Activated T-helper 1 cell treated with anti-CD3 and anti-CD28 coated beads, Interleukin-2, amount 50 U/mL, for 16 hours (primary cell): ENCODE measurements around the gene USP19.

Source experiments
- DNase-seq, 2 donors: peaks; one replicate each; pipeline ENCODE4 v3.0.0-alpha.2; 2020; ENCODE audit warnings: low read depth in 1 of 2, low spot score in 1 of 2

Gene USP19

GRCh38 chr3:49133226-49133951 lies 12.8 kb upstream of the USP19 start:
- DNase-seq: no peak

GRCh38 chr3:49132437-49133225 lies 12.0 kb upstream of the USP19 start, which contains the start of gene LAMB2:
LAMB2 (minus strand) TSS chr3:49133050; CDS start chr3:49132867, 183 bp downstream.
- no peak for DNase-seq

DNA sequence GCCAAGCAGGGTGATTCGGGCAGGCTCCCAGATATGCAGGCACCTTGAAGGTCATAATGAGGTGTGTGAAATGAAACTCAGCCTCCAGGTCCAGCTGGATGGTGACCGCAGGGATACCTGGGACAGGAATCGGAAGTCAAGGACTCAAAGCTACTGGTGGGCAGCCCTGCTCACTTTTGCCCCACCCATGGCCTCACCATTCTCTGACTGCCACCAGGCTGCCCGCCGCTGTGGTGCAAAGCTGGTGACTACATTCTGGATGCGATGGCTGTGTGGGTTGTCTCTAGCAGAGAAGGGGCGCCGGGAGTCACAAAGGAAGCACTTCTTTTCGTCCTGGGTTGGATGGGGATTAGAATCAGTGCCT lies 11.4 kb upstream of the USP19 start:
- DNase-seq: no peak

GRCh38 chr3:49131576-49131975 lies 11.0 kb upstream of the USP19 start:
- DNase-seq: no peak

GRCh38 chr3:49131040-49131439 lies 10.4 kb upstream of the USP19 start:
- DNase-seq: no peak

- DNase-seq: no peak
Observed at GRCh38 chr3:49124991-49125670, 4.5 kb upstream of the USP19 start.

DNA sequence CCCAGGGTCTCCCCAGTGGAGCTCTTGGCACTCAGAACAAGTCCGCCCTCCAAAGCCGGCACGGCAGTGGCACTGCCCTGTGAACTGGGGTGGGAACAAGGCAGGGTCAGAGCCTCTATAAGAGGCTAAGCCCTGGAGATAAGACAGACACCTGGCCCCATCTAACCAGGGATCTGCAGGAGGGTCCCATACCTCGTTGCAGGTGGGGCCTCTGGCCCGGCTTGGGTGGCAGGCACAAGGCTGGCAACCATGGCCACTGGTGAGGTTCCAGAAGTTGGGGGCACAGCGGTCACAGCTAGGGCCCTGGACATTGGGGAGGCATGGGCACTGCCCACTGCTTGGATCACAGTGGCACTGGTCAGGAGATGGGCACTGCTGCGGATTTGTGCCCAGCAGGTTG lies 3.6 kb upstream of the USP19 start:
- no peak for DNase-seq

- DNase-seq: no peak
Observed at GRCh38 chr3:49123687-49124086, 3.1 kb upstream of the USP19 start.

DNA sequence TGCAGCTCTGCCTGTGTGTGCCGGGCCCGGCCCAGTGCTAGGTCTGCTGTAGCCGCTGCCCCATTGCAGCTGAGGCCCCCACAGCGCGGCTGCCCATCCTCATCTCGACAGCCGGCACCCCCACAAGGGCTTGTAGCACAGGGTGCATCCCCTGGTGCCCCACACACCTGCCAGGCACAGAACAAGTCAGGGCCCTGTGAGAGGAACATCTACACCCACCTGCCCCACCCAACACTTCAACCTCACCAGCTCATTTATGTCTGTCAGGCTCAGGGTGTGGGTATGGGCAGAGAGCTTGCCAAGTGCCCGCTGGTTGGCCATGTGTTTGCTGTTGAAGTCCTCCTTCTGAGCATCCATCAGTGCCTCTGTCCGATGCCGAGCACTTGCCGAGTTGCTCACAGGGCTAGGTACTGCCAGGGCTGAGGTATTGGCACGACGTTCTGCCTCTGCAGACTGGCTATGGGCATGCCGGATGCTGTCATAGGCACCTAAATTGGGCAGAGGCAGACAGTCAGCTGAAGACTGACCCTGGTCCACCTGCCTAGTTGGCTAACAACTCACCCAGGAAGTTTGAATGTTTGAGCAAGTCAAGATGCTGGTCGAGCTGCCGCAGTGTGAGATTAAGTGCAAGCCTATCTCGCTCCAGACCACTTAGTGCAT lies 2.4 kb upstream of the USP19 start:
- no peak for DNase-seq

GRCh38 chr3:49122451-49122850 lies 1.8 kb upstream of the USP19 start:
- DNase-seq: no peak

DNA sequence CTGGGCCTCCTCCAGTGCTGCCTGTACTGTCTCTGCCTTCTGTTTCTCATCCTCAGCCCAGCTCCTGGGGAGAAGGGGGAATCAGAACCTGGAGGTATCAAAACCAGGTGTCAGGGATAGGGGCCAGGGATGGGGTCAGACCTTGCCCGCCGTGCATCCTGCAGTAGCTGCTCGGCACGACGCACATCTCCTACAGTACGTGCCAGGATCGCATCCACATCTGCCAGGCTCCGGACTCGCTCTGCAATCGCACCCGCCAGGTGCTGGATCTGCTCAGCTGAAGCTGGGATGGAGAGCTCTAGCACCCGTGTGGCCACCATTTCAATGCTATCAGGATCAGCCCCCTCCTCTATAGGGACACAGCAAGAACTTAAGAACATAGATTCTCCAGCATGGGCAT lies 1.4 kb upstream of the USP19 start:
- no peak for DNase-seq

- no peak for DNase-seq
Observed at GRCh38 chr3:49121132-49121736, 611 bp upstream of the USP19 start.

DNA sequence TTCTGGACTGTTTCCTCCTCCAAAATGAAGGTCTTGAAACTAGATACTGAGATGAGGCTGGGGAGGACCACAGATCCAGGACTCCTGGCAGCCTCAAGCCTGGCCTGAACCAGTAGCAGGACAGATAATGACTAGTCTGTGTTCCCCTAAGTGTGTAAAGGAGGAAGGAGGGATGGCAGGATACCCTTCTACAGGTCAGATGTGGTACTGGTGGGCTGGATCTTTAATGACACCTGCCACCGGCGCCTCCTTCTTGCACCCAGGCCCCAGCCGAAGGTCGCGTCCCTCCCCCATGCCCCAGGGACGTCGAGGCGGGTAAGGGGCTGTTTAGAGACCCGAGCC lies 556 bp downstream of the USP19 start:
- peak in 1 of 2 donors; percentile 4 for DNase-seq

DNA sequence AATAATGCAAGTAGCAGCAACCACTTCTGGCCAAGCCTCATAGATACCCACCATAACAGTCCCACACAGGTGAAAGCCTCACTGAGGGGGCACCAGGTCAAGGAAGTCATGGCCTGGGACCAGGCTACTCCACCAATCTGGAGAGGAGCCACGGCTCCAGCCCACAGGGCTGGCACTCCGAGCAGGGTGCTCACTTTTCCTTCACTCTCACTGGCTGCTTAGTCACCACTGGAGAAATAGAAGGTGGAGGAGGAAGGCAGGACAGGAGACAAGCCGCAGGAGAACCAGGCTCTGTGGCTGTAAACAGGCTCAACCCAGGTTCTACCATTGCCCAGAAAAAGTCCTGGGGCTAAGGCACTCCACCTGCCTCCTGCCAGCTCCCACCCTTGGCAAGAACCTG lies 1.2 kb downstream of the USP19 start:
- DNase-seq: no peak

- DNase-seq: no peak
Observed at GRCh38 chr3:49119036-49119435, 1.6 kb downstream of the USP19 start.

GRCh38 chr3:49112262-49112661 lies 8.4 kb downstream of the USP19 start:
- no peak for DNase-seq

DNA sequence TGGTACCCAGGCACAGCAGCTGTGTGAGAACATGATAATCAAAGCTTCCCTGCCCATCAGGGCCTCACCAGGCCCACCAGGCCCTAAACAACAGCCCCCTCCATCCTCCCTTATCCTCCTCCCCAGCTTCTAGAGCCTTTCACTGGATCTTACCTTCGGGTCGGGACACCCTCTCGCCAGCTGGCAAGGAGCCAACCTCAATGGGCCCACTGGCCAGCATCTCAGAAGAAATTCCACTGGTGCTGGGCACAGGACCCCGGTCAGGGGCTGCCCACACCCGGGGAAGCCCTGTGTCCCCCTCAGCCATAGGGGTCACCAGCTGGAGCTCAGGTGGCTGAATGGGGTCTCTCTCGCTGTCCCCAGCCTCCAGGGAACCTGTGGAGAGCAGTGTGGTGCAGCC lies 9.3 kb downstream of the USP19 start:
- no peak for DNase-seq

DNA sequence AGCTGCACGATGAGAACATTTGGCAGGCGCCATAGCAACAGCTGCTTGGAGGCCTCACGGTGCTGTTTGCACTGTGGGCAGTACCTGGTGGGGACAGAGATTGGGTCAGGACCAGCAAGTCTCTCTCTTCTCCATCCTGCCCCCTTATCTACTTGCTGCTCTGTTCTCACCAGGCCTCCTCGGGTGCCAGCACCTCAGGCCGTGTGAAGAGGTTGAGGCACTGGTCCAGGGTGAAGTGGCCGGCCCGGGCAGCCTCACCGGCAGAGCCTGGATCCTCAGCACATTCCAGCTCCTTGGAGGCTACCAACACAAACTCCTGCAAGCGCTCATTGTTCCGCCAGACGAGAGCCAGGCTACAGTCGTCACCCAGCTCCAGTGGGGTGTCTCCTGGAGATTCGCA lies 9.8 kb downstream of the USP19 start:
- no peak for DNase-seq

DNA sequence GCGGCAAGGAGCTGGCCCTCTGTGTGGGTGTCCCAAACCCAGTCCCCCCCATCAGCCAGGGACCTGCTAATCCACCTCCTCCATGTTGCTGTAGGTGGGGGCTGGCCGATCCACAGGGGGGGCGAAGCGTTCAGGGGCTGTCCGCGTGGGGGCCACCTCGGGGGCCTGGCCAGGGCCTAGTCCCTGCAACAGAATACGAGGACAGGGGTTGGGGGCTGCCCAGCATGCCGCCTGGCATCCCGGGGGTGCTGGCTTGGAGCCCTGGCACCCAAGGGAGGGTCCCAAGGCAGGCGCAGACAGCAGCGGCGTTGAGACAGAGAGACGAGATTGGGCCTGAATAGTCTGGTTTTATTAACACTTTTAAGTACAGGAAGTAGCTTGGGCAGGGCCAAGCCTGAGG lies 12.3 kb downstream of the USP19 start:
- no peak for DNase-seq

GRCh38 chr3:49104427-49105291 lies 16.0 kb downstream of the USP19 start, which contains the start of gene QARS1:
QARS1 (minus strand) TSS chr3:49104757; CDS start chr3:49104733, 24 bp downstream.
- DNase-seq: peak; percentile 75 to 78
